ENCODE results near the gene SLC5A6.

SLC5A6 gene

GRCh38 chr2:27236626-27237025 lies 24.6 kb upstream of the SLC5A6 start:
- DNase-seq (ENCODE audit: low spot score), result no peak

GRCh38 chr2:27236136-27236535 lies 24.1 kb upstream of the SLC5A6 start:
- DNase-seq (ENCODE audit: low spot score), result no peak

GRCh38 chr2:27233341-27233740 lies 21.3 kb upstream of the SLC5A6 start:
- no peak for DNase-seq (ENCODE audit: low spot score)

- DNase-seq (ENCODE audit: low spot score), result no peak
Observed at GRCh38 chr2:27231921-27232320, 19.9 kb upstream of the SLC5A6 start.

- no peak for DNase-seq (ENCODE audit: low spot score)
Observed at GRCh38 chr2:27227501-27227900, 15.4 kb upstream of the SLC5A6 start.

GRCh38 chr2:27225526-27225925 lies 13.5 kb upstream of the SLC5A6 start:
- no peak for DNase-seq (ENCODE audit: low spot score)

- DNase-seq (ENCODE audit: low spot score), result no peak
Observed at GRCh38 chr2:27223416-27223815, 11.3 kb upstream of the SLC5A6 start.

- no peak for DNase-seq (ENCODE audit: low spot score)
Observed at GRCh38 chr2:27222407-27222806, 10.3 kb upstream of the SLC5A6 start.

GRCh38 chr2:27221166-27221565 lies 9.1 kb upstream of the SLC5A6 start:
- no peak for DNase-seq (ENCODE audit: low spot score)

GRCh38 chr2:27220091-27220490 lies 8.0 kb upstream of the SLC5A6 start:
- no peak for DNase-seq (ENCODE audit: low spot score)

- DNase-seq (ENCODE audit: low spot score), result no peak
Observed at GRCh38 chr2:27219091-27219490, 7.0 kb upstream of the SLC5A6 start.

GRCh38 chr2:27218614-27219013 lies 6.5 kb upstream of the SLC5A6 start:
- no peak for DNase-seq (ENCODE audit: low spot score)

GRCh38 chr2:27217173-27218121 lies 5.4 kb upstream of the SLC5A6 start, which contains the start of gene CAD:
CAD (plus strand) TSS chr2:27217369; CDS start chr2:27217552, 183 bp downstream.
- DNase-seq (ENCODE audit: low spot score), result peak; percentile 89

- DNase-seq (ENCODE audit: low spot score), result no peak
Observed at GRCh38 chr2:27216416-27217137, 4.5 kb upstream of the SLC5A6 start.

- DNase-seq (ENCODE audit: low spot score), result no peak
Observed at GRCh38 chr2:27214941-27215340, 2.9 kb upstream of the SLC5A6 start.

- DNase-seq (ENCODE audit: low spot score), result peak; percentile 72
Observed at GRCh38 chr2:27212626-27213471, 781 bp upstream of the SLC5A6 start.

- DNase-seq (ENCODE audit: low spot score), result peak; percentile 55
Observed at GRCh38 chr2:27211241-27211942, 676 bp downstream of the SLC5A6 start.

GRCh38 chr2:27209621-27210401 lies 2.3 kb downstream of the SLC5A6 start:
- DNase-seq (ENCODE audit: low spot score), result no peak

- DNase-seq (ENCODE audit: low spot score), result no peak
Observed at GRCh38 chr2:27208486-27209050, 3.5 kb downstream of the SLC5A6 start.

GRCh38 chr2:27206346-27206745 lies 5.7 kb downstream of the SLC5A6 start:
- no peak for DNase-seq (ENCODE audit: low spot score)

Data from hepatic stellate cell (primary cell).